H1 (cell line): ENCODE data around the gene ADAMTS13. TPM values are rescaled to one million over a fixed set of nuclear protein-coding genes. Genes with fewer than 3 reads are reported as not detected.

Experiments used
- CTCF ChIA-PET: fragments of 300-600 bp; sonication (Branson Sonifier 250); formaldehyde crosslinking; loops from one replicate; lab custom pipeline; 2021; ENCODE audit not compliant: partially characterized antibody; lab: Charles Lee
- POLR2A ChIA-PET: fragments of 300-600 bp; sonication (Branson Sonifier 250); formaldehyde crosslinking; loops from one replicate; lab custom pipeline; 2021; ENCODE audit warnings: inconsistent platforms; ENCODE audit not compliant: partially characterized antibody; lab: Charles Lee
- DNase-seq, 2 experiments: peaks; one replicate each; pipeline versions ENCODE4 v3.0.0 to v3.0.0-alpha.2; 2010 to 2022; ENCODE audit warnings: low spot score in 2 of 2, low read depth in 1 of 2, mixed read lengths in 1 of 2
- FAIRE-seq: peaks from 2 replicates; lab custom pipeline; 2011; peaks lifted over from hg19 to GRCh38; lab: Jason Lieb, UNC
- H2AFZ ChIP-seq: 2 replicates; pipeline ENCODE4 v1.8.1; 2012; ENCODE audit warnings: low read length, inconsistent platforms
- H2AK5ac ChIP-seq: 2 replicates; pipeline ENCODE4 v1.6.1; 2013; ENCODE audit warnings: low read depth, low read length
- H2BK120ac ChIP-seq: replicated peaks from 2 replicates; pipeline ENCODE3; 2013; ENCODE audit warnings: low read depth, low read length, inconsistent platforms
- H2BK12ac ChIP-seq: 2 replicates; pipeline ENCODE4 v1.6.1; 2013; ENCODE audit warnings: low read depth, low read length
- H2BK15ac ChIP-seq: 2 replicates; pipeline ENCODE4 v1.6.1; 2013; ENCODE audit warnings: low read length
- H2BK20ac ChIP-seq: 2 replicates; pipeline ENCODE4 v1.6.1; 2013; ENCODE audit warnings: low read length
- H2BK5ac ChIP-seq: 2 replicates; pipeline ENCODE4 v1.6.1; 2013; ENCODE audit warnings: low read depth, low read length
- H3K14ac ChIP-seq: 2 replicates; pipeline ENCODE4 v1.6.1; 2013; ENCODE audit warnings: inconsistent platforms; ENCODE audit not compliant: insufficient read length
- H3K18ac ChIP-seq: 2 replicates; pipeline ENCODE4 v1.6.1; 2013; ENCODE audit warnings: low read length; ENCODE audit errors: extremely low read depth
- H3K23ac ChIP-seq: 2 replicates; pipeline ENCODE4 v1.6.1; 2013; ENCODE audit warnings: inconsistent platforms; ENCODE audit not compliant: insufficient read length
- H3K23me2 ChIP-seq: 2 replicates; pipeline ENCODE4 v1.6.1; 2013; ENCODE audit warnings: low read depth, low read length
- H3K27ac ChIP-seq: 2 replicates; pipeline ENCODE4 v1.6.1; 2011; ENCODE audit warnings: low read depth, low read length, inconsistent platforms
- H3K27me3 ChIP-seq, 4 experiments: replicated peaks in 1 of 4; 1 replicate in 1 of 4; 2 replicates in 3 of 4; pipeline versions ENCODE4 v1.6.1 to v1.8.1; 2011 to 2013; ENCODE audit warnings: low read length in 3 of 4, mild to moderate bottlenecking in 3 of 4, inconsistent platforms in 2 of 4, mixed read lengths in 2 of 4, moderate library complexity in 1 of 4; ENCODE audit not compliant: control insufficient read depth in 3 of 4, insufficient read depth in 3 of 4; ENCODE audit errors: extremely low read depth in 1 of 4
- H3K36me3 ChIP-seq, 4 experiments: 2 replicates each; pipeline versions ENCODE4 v1.6.1 to v1.8.1; 2011 to 2013; ENCODE audit warnings: mild to moderate bottlenecking in 4 of 4, low read length in 3 of 4, moderate library complexity in 2 of 4, control low read depth in 1 of 4, inconsistent platforms in 1 of 4; ENCODE audit not compliant: insufficient read depth in 4 of 4, control insufficient read depth in 2 of 4
- H3K4ac ChIP-seq: replicated peaks from 2 replicates; pipeline ENCODE3; 2013; ENCODE audit warnings: low read length, low read depth, mixed read lengths, inconsistent platforms; ENCODE audit not compliant: insufficient read length
- H3K4me1 ChIP-seq, 4 experiments: replicated peaks in 1 of 4; 1 replicate in 1 of 4; 2 replicates in 3 of 4; pipeline versions ENCODE4 v1.6.1 to v1.8.1; 2011 to 2013; ENCODE audit warnings: low read length in 3 of 4, inconsistent platforms in 2 of 4, mixed read lengths in 1 of 4; ENCODE audit not compliant: insufficient read depth in 4 of 4, control insufficient read depth in 3 of 4
- H3K4me2 ChIP-seq, 2 experiments: 2 replicates each; pipeline versions ENCODE4 v1.6.1 to v1.8.1; 2011 to 2013; ENCODE audit warnings: low read depth in 2 of 2, low read length in 2 of 2, control low read depth in 1 of 2, inconsistent platforms in 1 of 2, mild to moderate bottlenecking in 1 of 2; ENCODE audit not compliant: insufficient read depth in 1 of 2
- H3K4me3 ChIP-seq, 4 experiments: fragments of 200-600, 300-600 bp in 1 of 4; sonication (generic), shearing (Covaris generic), sonication (Bioruptor Twin) in 1 of 4; 2 replicates each; pipeline versions ENCODE4 v1.5.1 to v1.8.1; 2011 to 2016; ENCODE audit warnings: low read length in 4 of 4, low read depth in 3 of 4, control low read depth in 2 of 4, inconsistent platforms in 2 of 4, mild to moderate bottlenecking in 2 of 4, mixed read lengths in 1 of 4, moderate library complexity in 1 of 4; ENCODE audit not compliant: insufficient read depth in 2 of 4; ENCODE audit errors: extremely low read depth in 1 of 4
- H3K56ac ChIP-seq: replicated peaks from 2 replicates; pipeline ENCODE3; 2013; ENCODE audit warnings: low read depth, mild to moderate bottlenecking, mixed read lengths, low read length, inconsistent platforms; ENCODE audit not compliant: insufficient read length
- H3K79me1 ChIP-seq: 2 replicates; pipeline ENCODE4 v1.6.1; 2013; ENCODE audit warnings: low read depth, low read length, control low read depth
- H3K79me2 ChIP-seq, 2 experiments: 2 replicates each; pipeline versions ENCODE4 v1.6.1 to v1.8.1; 2012 to 2013; ENCODE audit warnings: low read length in 2 of 2, mild to moderate bottlenecking in 2 of 2, inconsistent platforms in 1 of 2; ENCODE audit not compliant: insufficient read depth in 2 of 2, control insufficient read depth in 1 of 2
- H3K9ac ChIP-seq, 4 experiments: replicated peaks in 1 of 4; 1 replicate in 1 of 4; 2 replicates in 3 of 4; pipeline versions ENCODE4 v1.6.1 to v1.8.1; 2011 to 2013; ENCODE audit warnings: low read depth in 3 of 4, low read length in 3 of 4, control low read depth in 2 of 4, mild to moderate bottlenecking in 2 of 4, moderate library complexity in 2 of 4, inconsistent platforms in 1 of 4; ENCODE audit errors: extremely low read depth in 1 of 4
- H3K9me3 ChIP-seq, 2 experiments: 2 replicates each; pipeline versions ENCODE4 v1.6.1 to v1.8.1; 2012 to 2013; ENCODE audit warnings: mild to moderate bottlenecking in 2 of 2, moderate library complexity in 2 of 2, control low read depth in 1 of 2, inconsistent platforms in 1 of 2, low read depth in 1 of 2, low read length in 1 of 2, mixed read lengths in 1 of 2; ENCODE audit not compliant: insufficient read depth in 2 of 2
- H4K20me1 ChIP-seq, 2 experiments: replicated peaks in 1 of 2; 2 replicates each; pipeline versions ENCODE3 to v1.8.1; 2011 to 2013; ENCODE audit warnings: inconsistent platforms in 2 of 2, low read length in 2 of 2, mild to moderate bottlenecking in 1 of 2; ENCODE audit not compliant: insufficient read depth in 2 of 2, control insufficient read depth in 1 of 2
- H4K5ac ChIP-seq: 2 replicates; pipeline ENCODE4 v1.6.1; 2013; ENCODE audit warnings: low read length, low read depth, mixed read lengths, inconsistent platforms; ENCODE audit not compliant: insufficient read length
- H4K8ac ChIP-seq: 2 replicates; pipeline ENCODE4 v1.8.0; 2013; ENCODE audit warnings: mild to moderate bottlenecking, moderate library complexity, low read length, inconsistent platforms; ENCODE audit not compliant: insufficient read depth; ENCODE audit errors: extremely low read depth
- H4K91ac ChIP-seq: replicated peaks from 2 replicates; pipeline ENCODE3; 2013; ENCODE audit warnings: low read length, mixed read lengths, inconsistent platforms; ENCODE audit not compliant: insufficient read length
- CREB1 ChIP-seq: IDR thresholded peaks from 2 replicates; pipeline ENCODE4 v1.6.1; 2012; ENCODE audit warnings: inconsistent platforms
- EGR1 ChIP-seq: IDR thresholded peaks from 2 replicates; pipeline ENCODE4 v1.6.1; 2011; ENCODE audit warnings: low read depth, low read length, borderline replicate concordance
- GABPA ChIP-seq: IDR thresholded peaks from 2 replicates; pipeline ENCODE4 v1.6.1; 2011; ENCODE audit warnings: mild to moderate bottlenecking, low read length, moderate library complexity, borderline replicate concordance; ENCODE audit not compliant: insufficient read depth
- JUN ChIP-seq: IDR thresholded peaks from 2 replicates; pipeline ENCODE4 v1.6.1; 2011; ENCODE audit warnings: low read depth, mild to moderate bottlenecking, improper control_type of control experiment, low read length
- POLR2A ChIP-seq, 2 experiments: IDR thresholded peaks; 1 replicate in 1 of 2; 2 replicates in 1 of 2; pipeline ENCODE4 v1.6.1; 2011; ENCODE audit warnings: low read depth in 2 of 2, low read length in 2 of 2, mild to moderate bottlenecking in 2 of 2; ENCODE audit errors: control extremely low read depth in 1 of 2
- POLR2AphosphoS5 ChIP-seq: IDR thresholded peaks from 2 replicates; pipeline ENCODE4 v1.6.1; 2011; ENCODE audit warnings: low read depth, low read length
- SAP30 ChIP-seq: fragments of 300-600 bp; sonication (generic); IDR thresholded peaks from 2 replicates; pipeline ENCODE4 v1.7.1; 2012; ENCODE audit warnings: low read length, moderate library complexity, mild to moderate bottlenecking, inconsistent platforms; ENCODE audit not compliant: insufficient read depth, insufficient replicate concordance
- SIN3A ChIP-seq, 2 experiments: IDR thresholded peaks in 1 of 2; conservative IDR thresholded peaks in 1 of 2; 2 replicates each; pipeline ENCODE4 v1.6.1; 2011 to 2012; ENCODE audit warnings: low read length in 2 of 2, improper control_type of control experiment in 1 of 2, low read depth in 1 of 2, mild to moderate bottlenecking in 1 of 2
- USF2 ChIP-seq: IDR thresholded peaks from 2 replicates; pipeline ENCODE4 v1.6.1; 2011; ENCODE audit warnings: low read length, improper control_type of control experiment
- WGBS, 2 experiments: shearing (Covaris generic) in 1 of 2; methylation state at CpG; one replicate each; pipeline versions ENCODE4 v1.1.6 to v1.1.7; 2013 to 2015; ENCODE audit warnings: low lambda C conversion rate in 2 of 2, mixed read lengths in 2 of 2, inconsistent platforms in 1 of 2, low coverage in 1 of 2, missing lambda C conversion rate in 1 of 2; ENCODE audit not compliant: insufficient replicate concordance in 2 of 2, insufficient coverage in 1 of 2, insufficient read length in 1 of 2; ENCODE audit errors: extremely low coverage in 1 of 2, missing lambda C conversion rate in 1 of 2; 5-methylcytosine and 5-hydroxymethylcytosine counted together
- polyA plus RNA-seq, 7 experiments: library from polyadenylated mRNA; depleted of rRNA in 3 of 7; stranded (reverse) in 5 of 7; unstranded in 2 of 7; fragments of >200 nt in 5 of 7; fragments of 200-250 nt in 2 of 7; gene quantifications; 1 replicate in 5 of 7; 2 replicates in 1 of 7; 4 replicates in 1 of 7; pipeline versions ENCODE4 v1.2.1 to v1.2.3, GENCODE V29; 2011 to 2013; ENCODE audit warnings: missing spikeins in 2 of 7, mixed read lengths in 2 of 7
- total RNA-seq: library from RNA; stranded (reverse); fragmentation: NEBNext Ultra II Directional; extraction: Animal tissue kit (Norgen Biotek cat#: 25700); gene quantifications from 2 replicates; pipeline ENCODE4 v1.2.1, GENCODE V29; 2021

ADAMTS13 gene
- total and polyA plus RNA-seq, 2 of the 8 experiments (the other 6 are each of a cell fraction or from before 2014, with no cell fraction given): 4.4 to 5.8 TPM

GRCh38 chr9:133460405-133461175 lies 38.4 kb downstream of the ADAMTS13 start:
- H3K23me2 ChIP-seq: peaks cover 7% of the 10 kb centered on the region; the same call in 1 of the 2 replicates
- no peaks in the 10 kb centered on the region; a peak in 1 of 7 replicates for H3K27me3 ChIP-seq
- H2BK20ac ChIP-seq: 0 out of 2 replicates have a peak overlapping the region, but pooled peaks have one; percentile 18
- ChIA-PET CTCF (interaction anchor here (0.7 to 1.5 kb wide), 10 partner anchors 8 to 119 kb away, joined by 3 to 8 read pairs (median 3); no protein-coding TSS in a partner anchor), POLR2A (interaction anchor here (0.6 to 3.6 kb wide), 11 partner anchors 9 to 412 kb away, joined by 3 to 14 read pairs (median 4); partner anchors contain the start of genes MED22, RPL7A and SLC2A6)
- peak overlapping the region; percentile 85; the same call in 1 of the 2 replicates for H2BK12ac ChIP-seq
- FAIRE-seq (no peak), DNase-seq (peak in 1 of 2 experiments; percentile 78)
- H2BK120ac ChIP-seq: no peak overlapping the region
- no peak overlapping the region for H3K14ac ChIP-seq
- H4K91ac ChIP-seq: peak overlapping the region; percentile 14
- H3K4me2 ChIP-seq: peak overlapping the region; percentile 94 to 97
- peaks cover 0 to 13% of the 10 kb centered on the region in 2 experiments; a peak in 2 of 4 replicates for H3K79me2 ChIP-seq
- H3K27ac ChIP-seq: 0 out of 2 replicates have a peak overlapping the region, but pooled peaks have one; percentile 3
- H2BK5ac ChIP-seq: peak overlapping the region; percentile 82
- H3K4me1 ChIP-seq: peaks cover 2 to 15% (median 11%) of the 10 kb centered on the region in 4 experiments
- H3K9me3 ChIP-seq: no peaks in the 10 kb centered on the region
- H4K5ac ChIP-seq: peak overlapping the region; percentile 88
- H3K79me1 ChIP-seq: peaks cover 9% of the 10 kb centered on the region
- no peak overlapping the region for H4K8ac ChIP-seq
- 20% methylated on average over 21 of the region's 30 CpGs; no CpG with 5 or more reads in 1 of the 2 experiments for WGBS, 2 experiments
- peak overlapping the region; percentile 100 for H2BK15ac ChIP-seq
- peak overlapping the region; percentile 65 for H2AK5ac ChIP-seq
- H3K56ac ChIP-seq: peak overlapping the region; percentile 75
- peak overlapping the region in 3 of 4 experiments; percentile 46 to 82 (median 57); a peak in 6 of 7 replicates for H3K9ac ChIP-seq
- H2AFZ ChIP-seq: peak overlapping the region; percentile 53; the same call in 1 of the 2 replicates
- H3K18ac ChIP-seq: peak overlapping the region; percentile 55
- H3K23ac ChIP-seq: no peak overlapping the region
- H3K4ac ChIP-seq: peak overlapping the region; percentile 40
- peaks cover 2 to 7% of the 10 kb centered on the region in 2 experiments for H4K20me1 ChIP-seq
- H3K4me3 ChIP-seq: peak overlapping the region; percentile 60 to 74 (median 70)
- no peaks in the 10 kb centered on the region for H3K36me3 ChIP-seq
- TF ChIP-seq CREB1 (peak; percentile 12; the same call in 1 of the 2 replicates), JUN (no peak), POLR2AphosphoS5 (0 out of 2 replicates have a peak, but pooled peaks have one; percentile 40), POLR2A (IDR thresholded peaks at IDR 0.05; ENCODE audit: control extremely low read depth in 1 of 2, low read depth in 2 of 2, low read length in 2 of 2) (peak in 1 of 2 experiments; percentile 44; a peak in 1 of 3 replicates), SIN3A (conservative IDR thresholded peaks at IDR 0.05 in 1 of 2, IDR thresholded peaks at IDR 0.05 in 1 of 2; ENCODE audit: low read depth in 1 of 2, low read length in 2 of 2) (peak in 1 of 2 experiments; percentile 70; a peak in 1 of 4 replicates), GABPA (peak; percentile 41; the same call in 1 of the 2 replicates), EGR1 (no peak), USF2 (peak; percentile 62; the same call in 1 of the 2 replicates), SAP30 (peak; percentile 14)
